ENCODE data around the gene HMGN5. TPM values are rescaled to one million over a fixed set of nuclear protein-coding genes. Genes with fewer than 3 reads are reported as not detected.

Gene HMGN5
- total and polyA plus RNA-seq, 7 experiments from 2014 or later = 0.46 to 11.1 (median 2.5) TPM

- CTCF ChIA-PET = no interaction called here
Observed at GRCh38 chrX:81082649-81083048, 119.1 kb downstream of the HMGN5 start.

More at GRCh38 chrX:81082649-81083048, 119.1 kb downstream of the HMGN5 start:
- Mint-ChIP-seq H3K9me3 (peaks cover 2 to 19% (median 8%) of the 10 kb centered on the region in 11 donors), H3K27ac (no peak overlapping the region), H3K27me3 (peaks cover 0 to 15% (median 4%) of the 10 kb centered on the region in 5 donors), H3K4me1 (no peaks in the 10 kb centered on the region), H3K4me3 (no peak overlapping the region), H3K36me3 (no peaks in the 10 kb centered on the region)
- H3K27ac ChIP-seq (ENCODE audit: low read depth, low read length) = no peak overlapping the region
- no peaks in the 10 kb centered on the region for H3K9me3 ChIP-seq (ENCODE audit: control insufficient read depth in 2 of 3, low read length in 3 of 3)
- DNase-seq = no peak
- no peaks in the 10 kb centered on the region for H3K4me1 ChIP-seq (ENCODE audit: control insufficient read depth in 2 of 2, insufficient read depth in 2 of 2, low read length in 2 of 2)
- POLR2A ChIA-PET = no interaction called here
- H3K4me3 ChIP-seq (ENCODE audit: low read length) = no peak overlapping the region
- no peaks in the 10 kb centered on the region for H3K36me3 ChIP-seq (ENCODE audit: control insufficient read depth in 2 of 3, insufficient read depth in 3 of 3, low read length in 3 of 3)
- intact Hi-C loops (cut with micrococcal nuclease) = no loop called here
- no peaks in the 10 kb centered on the region for H3K27me3 ChIP-seq (ENCODE audit: control insufficient read depth in 2 of 2, insufficient read depth in 2 of 2, low read length in 2 of 2)
- no peak for ATAC-seq

Other genes starting within 250 kb of the HMGN5 start
- gene SH3BGRL, start 189 bp upstream of the HMGN5 start, total RNA-seq = 100 to 1,000 TPM in 1 of 5 experiments, 10 to 100 TPM in 4; 66.6 to 140 (median 75.3) TPM
- 100 to 1,000 TPM; 123 to 175 TPM for gene SH3BGRL, start 189 bp upstream of the HMGN5 start, polyA plus RNA-seq

Data from naive thymus-derived CD4-positive, alpha-beta T cell (primary cell).